Neuronal stem cell (in vitro differentiated cells): Measurements from ENCODE around the gene HTR2B.

ENCODE experiments used
- DNase-seq: peaks from one replicate; pipeline ENCODE4 v3.0.0-alpha.2; 2013; ENCODE audit warnings: low spot score
- H2AFZ ChIP-seq: one replicate; pipeline ENCODE4 v1.6.1; 2013; ENCODE audit warnings: mild to moderate bottlenecking, low read length, inconsistent platforms
- H2AK5ac ChIP-seq: 2 replicates; pipeline ENCODE4 v1.6.1; 2013; ENCODE audit warnings: low read depth, mild to moderate bottlenecking, inconsistent platforms, low read length, moderate library complexity, mixed read lengths
- H2BK120ac ChIP-seq: 2 replicates; pipeline ENCODE4 v1.6.1; 2013; ENCODE audit warnings: low read depth, mild to moderate bottlenecking, inconsistent platforms, low read length, moderate library complexity, mixed read lengths
- H2BK12ac ChIP-seq: one replicate; pipeline ENCODE4 v1.6.1; 2013; ENCODE audit warnings: low read length, inconsistent platforms
- H2BK15ac ChIP-seq: 2 replicates; pipeline ENCODE4 v1.6.1; 2013; ENCODE audit warnings: mild to moderate bottlenecking, low read length, inconsistent platforms, mixed read lengths
- H2BK5ac ChIP-seq: one replicate; pipeline ENCODE4 v1.6.1; 2013; ENCODE audit warnings: inconsistent platforms, mild to moderate bottlenecking, low read length, moderate library complexity
- H3K14ac ChIP-seq: one replicate; pipeline ENCODE4 v1.6.1; 2013; ENCODE audit warnings: low read length, inconsistent platforms
- H3K18ac ChIP-seq: 2 replicates; pipeline ENCODE4 v1.6.1; 2013; ENCODE audit warnings: low read length, inconsistent platforms
- H3K23ac ChIP-seq: 2 replicates; pipeline ENCODE4 v1.6.1; 2013; ENCODE audit warnings: low read depth, mild to moderate bottlenecking, mixed read lengths, low read length, inconsistent platforms; ENCODE audit not compliant: poor library complexity
- H3K27ac ChIP-seq: replicated peaks from 3 replicates; pipeline ENCODE4 v1.5.1; 2013; ENCODE audit warnings: low read length, inconsistent platforms
- H3K27me3 ChIP-seq, 3 experiments: 2 replicates each; pipeline ENCODE4 v1.6.1; 2013; ENCODE audit warnings: low read length in 3 of 3, mild to moderate bottlenecking in 2 of 3, inconsistent platforms in 1 of 3, low read depth in 1 of 3, mixed read lengths in 1 of 3, moderate library complexity in 1 of 3; ENCODE audit not compliant: control insufficient read depth in 3 of 3, insufficient read depth in 3 of 3
- H3K36me3 ChIP-seq, 2 donors: replicated peaks in 1 of 2; 2 replicates each; pipeline ENCODE4 v1.6.1; 2013; ENCODE audit warnings: low read length in 2 of 2; ENCODE audit not compliant: control insufficient read depth in 2 of 2, insufficient read depth in 2 of 2
- H3K4ac ChIP-seq: 2 replicates; pipeline ENCODE4 v1.6.1; 2013; ENCODE audit warnings: inconsistent platforms, mild to moderate bottlenecking, low read length, moderate library complexity
- H3K4me1 ChIP-seq, 2 donors: 1 replicate in 1 of 2; 2 replicates in 1 of 2; pipeline ENCODE4 v1.6.1; 2013; ENCODE audit warnings: low read length in 2 of 2, low read depth in 1 of 2; ENCODE audit not compliant: control insufficient read depth in 2 of 2, insufficient read depth in 1 of 2
- H3K4me2 ChIP-seq: one replicate; pipeline ENCODE4 v1.6.1; 2013; ENCODE audit warnings: mild to moderate bottlenecking, low read length, inconsistent platforms; ENCODE audit not compliant: insufficient read depth, poor library complexity, severe bottlenecking
- H3K4me3 ChIP-seq, 2 donors: 2 replicates each; pipeline ENCODE4 v1.5.1; 2013; ENCODE audit warnings: low read length in 2 of 2, mild to moderate bottlenecking in 2 of 2, inconsistent platforms in 1 of 2, moderate library complexity in 1 of 2
- H3K79me1 ChIP-seq: one replicate; pipeline ENCODE4 v1.6.1; 2013; ENCODE audit warnings: low read depth, mild to moderate bottlenecking, inconsistent platforms, low read length, moderate library complexity
- H3K9ac ChIP-seq: one replicate; pipeline ENCODE4 v1.6.1; 2013; ENCODE audit warnings: mild to moderate bottlenecking, low read depth, low read length, inconsistent platforms; ENCODE audit not compliant: poor library complexity
- H3K9me3 ChIP-seq, 2 donors: replicated peaks in 1 of 2; 2 replicates each; pipeline versions ENCODE3 to v1.6.1; 2013; ENCODE audit warnings: low read length in 2 of 2, mild to moderate bottlenecking in 2 of 2, inconsistent platforms in 1 of 2, low read depth in 1 of 2, mixed read lengths in 1 of 2, moderate library complexity in 1 of 2; ENCODE audit not compliant: control insufficient read depth in 2 of 2, insufficient read depth in 1 of 2
- H4K8ac ChIP-seq: one replicate; pipeline ENCODE4 v1.6.1; 2013; ENCODE audit warnings: low read depth, mild to moderate bottlenecking, inconsistent platforms, low read length, moderate library complexity
- H4K91ac ChIP-seq: one replicate; pipeline ENCODE4 v1.6.1; 2013; ENCODE audit warnings: low read length, low read depth, mild to moderate bottlenecking, inconsistent platforms; ENCODE audit not compliant: poor library complexity
- WGBS, 2 donors: extraction: QIAGEN DNeasy Blood & Tissue Kit; methylation state at CpG; one replicate each; pipeline ENCODE4 v1.1.7; 2013; ENCODE audit warnings: missing lambda C conversion rate in 2 of 2, mixed read lengths in 1 of 2; ENCODE audit not compliant: insufficient read length in 2 of 2, insufficient replicate concordance in 1 of 2; ENCODE audit errors: extremely low coverage in 2 of 2; 5-methylcytosine and 5-hydroxymethylcytosine counted together

Gene HTR2B

DNA sequence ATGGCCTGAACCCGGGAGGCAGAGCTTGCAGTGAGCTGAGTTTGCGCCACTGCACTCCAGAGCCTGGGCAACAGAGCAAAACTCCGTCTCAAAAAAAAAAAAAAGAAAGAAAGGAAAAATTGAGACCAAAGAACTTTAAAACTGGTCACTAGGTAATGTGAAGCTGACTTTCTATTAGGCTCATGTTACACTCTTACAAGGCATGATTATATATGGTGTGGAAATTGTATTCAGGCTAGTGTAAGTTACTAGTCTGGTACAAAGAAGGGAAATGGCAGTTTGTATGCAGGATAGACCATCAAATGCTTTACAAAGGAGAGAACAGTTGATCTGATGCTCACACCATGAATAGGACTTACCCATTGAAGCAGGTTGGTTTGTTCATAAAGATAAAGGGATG, 38.2 kb upstream of the HTR2B start:
- H3K4me1 ChIP-seq, result no peaks in the 10 kb centered on the region
- no peak overlapping the region for H3K4me2 ChIP-seq
- no peak overlapping the region for H3K14ac ChIP-seq
- no peak overlapping the region for H3K23ac ChIP-seq
- no peak overlapping the region for H3K4me3 ChIP-seq
- no peaks in the 10 kb centered on the region for H3K9me3 ChIP-seq
- no peak overlapping the region for H4K8ac ChIP-seq
- H3K9ac ChIP-seq, result no peak overlapping the region
- no CpG with 5 or more reads among the region's 3 CpGs for WGBS, 2 donors
- H2AK5ac ChIP-seq, result no peak overlapping the region
- no peak overlapping the region for H2BK12ac ChIP-seq
- H2BK5ac ChIP-seq, result no peak overlapping the region
- no peak overlapping the region for H3K18ac ChIP-seq
- DNase-seq, result no peak
- no peak overlapping the region for H2BK15ac ChIP-seq
- H2AFZ ChIP-seq, result no peak overlapping the region
- H3K4ac ChIP-seq, result no peak overlapping the region
- no peak overlapping the region for H3K27ac ChIP-seq
- H3K36me3 ChIP-seq, result peaks cover 9 to 89% of the 10 kb centered on the region in 2 donors
- H3K27me3 ChIP-seq, result no peaks in the 10 kb centered on the region
- no peak overlapping the region for H4K91ac ChIP-seq
- H2BK120ac ChIP-seq, result no peak overlapping the region
- H3K79me1 ChIP-seq, result no peaks in the 10 kb centered on the region

DNA sequence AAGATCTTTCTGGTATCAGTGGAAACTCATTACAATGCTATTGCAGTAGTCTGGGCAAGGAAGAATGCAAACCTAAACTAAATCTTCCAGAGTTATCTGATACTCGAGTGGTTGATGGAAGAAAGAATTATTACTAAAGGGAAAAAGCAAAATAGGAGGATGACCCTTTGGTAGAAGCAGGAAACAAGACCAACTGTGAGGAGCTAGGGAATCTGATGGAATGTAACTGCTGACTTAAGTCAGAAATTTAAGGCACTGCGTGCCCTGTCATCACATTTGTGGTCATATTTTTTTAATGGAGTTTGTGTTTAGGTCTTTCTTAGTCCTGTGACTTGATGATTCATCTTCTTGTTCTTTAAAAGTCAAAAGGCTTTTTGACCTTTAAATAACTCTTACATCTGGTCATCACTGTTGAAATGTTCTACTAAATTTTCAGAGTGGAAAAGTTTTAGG, 37.1 kb upstream of the HTR2B start:
- no peak overlapping the region for H3K4me2 ChIP-seq
- H3K79me1 ChIP-seq, result no peaks in the 10 kb centered on the region
- H3K4me1 ChIP-seq, result no peaks in the 10 kb centered on the region
- WGBS, 2 donors, result no CpG with 5 or more reads among the region's 2 CpGs
- H3K4me3 ChIP-seq, result no peak overlapping the region
- H3K27ac ChIP-seq, result no peak overlapping the region
- H4K91ac ChIP-seq, result no peak overlapping the region
- H3K14ac ChIP-seq, result no peak overlapping the region
- no peak overlapping the region for H2BK15ac ChIP-seq
- H2BK5ac ChIP-seq, result no peak overlapping the region
- H3K9ac ChIP-seq, result no peak overlapping the region
- H3K23ac ChIP-seq, result no peak overlapping the region
- H2BK120ac ChIP-seq, result no peak overlapping the region
- peaks cover 4 to 85% of the 10 kb centered on the region in 2 donors for H3K36me3 ChIP-seq
- no peaks in the 10 kb centered on the region for H3K27me3 ChIP-seq
- DNase-seq, result no peak
- no peak overlapping the region for H2AK5ac ChIP-seq
- H3K9me3 ChIP-seq, result no peaks in the 10 kb centered on the region
- no peak overlapping the region for H2BK12ac ChIP-seq
- no peak overlapping the region for H3K4ac ChIP-seq
- no peak overlapping the region for H2AFZ ChIP-seq
- no peak overlapping the region for H4K8ac ChIP-seq
- no peak overlapping the region for H3K18ac ChIP-seq

DNA sequence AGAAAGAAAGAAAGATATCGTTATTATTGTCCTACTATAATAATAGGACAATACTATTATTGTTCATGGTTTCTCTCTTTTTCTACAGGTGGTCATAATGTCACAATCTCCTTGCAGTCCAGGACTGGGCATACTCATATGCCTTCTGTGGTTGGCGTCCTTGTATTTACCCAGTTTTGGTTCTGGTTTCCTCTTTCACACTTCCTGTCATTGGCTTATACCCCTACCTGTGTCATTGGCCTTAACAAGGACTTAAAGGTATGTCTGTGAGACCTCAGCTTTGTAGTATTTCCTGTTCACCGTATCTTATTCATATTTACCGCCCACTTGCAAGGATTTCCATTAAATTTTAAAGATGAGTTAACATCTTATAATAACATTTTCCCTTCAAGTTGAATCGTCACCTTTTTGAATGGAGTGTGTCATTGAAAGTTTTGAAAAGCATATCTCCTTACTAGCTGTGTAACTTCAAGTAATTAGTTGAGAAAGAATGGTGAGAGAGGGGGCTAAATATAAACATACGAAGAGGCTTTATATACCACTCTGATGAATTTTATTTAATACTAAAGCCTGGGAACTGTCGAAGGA, 36.5 kb upstream of the HTR2B start:
- no peaks in the 10 kb centered on the region for H3K79me1 ChIP-seq
- no peak overlapping the region for H2BK15ac ChIP-seq
- H3K18ac ChIP-seq, result no peak overlapping the region
- no peak overlapping the region for H3K9ac ChIP-seq
- H3K9me3 ChIP-seq, result no peaks in the 10 kb centered on the region
- no peak overlapping the region for H3K4me2 ChIP-seq
- H2BK5ac ChIP-seq, result no peak overlapping the region
- no peaks in the 10 kb centered on the region for H3K27me3 ChIP-seq
- no peak overlapping the region for H4K8ac ChIP-seq
- H2BK120ac ChIP-seq, result no peak overlapping the region
- no peak overlapping the region for H4K91ac ChIP-seq
- no peak for DNase-seq
- H3K36me3 ChIP-seq, result peaks cover 4 to 85% of the 10 kb centered on the region in 2 donors
- no peak overlapping the region for H2BK12ac ChIP-seq
- no peak overlapping the region for H2AK5ac ChIP-seq
- no peak overlapping the region for H2AFZ ChIP-seq
- H3K4ac ChIP-seq, result no peak overlapping the region
- H3K23ac ChIP-seq, result no peak overlapping the region
- H3K14ac ChIP-seq, result no peak overlapping the region
- no peaks in the 10 kb centered on the region for H3K4me1 ChIP-seq
- WGBS, 2 donors, result no CpG with 5 or more reads among the region's 7 CpGs
- no peak overlapping the region for H3K27ac ChIP-seq
- no peak overlapping the region for H3K4me3 ChIP-seq

DNA sequence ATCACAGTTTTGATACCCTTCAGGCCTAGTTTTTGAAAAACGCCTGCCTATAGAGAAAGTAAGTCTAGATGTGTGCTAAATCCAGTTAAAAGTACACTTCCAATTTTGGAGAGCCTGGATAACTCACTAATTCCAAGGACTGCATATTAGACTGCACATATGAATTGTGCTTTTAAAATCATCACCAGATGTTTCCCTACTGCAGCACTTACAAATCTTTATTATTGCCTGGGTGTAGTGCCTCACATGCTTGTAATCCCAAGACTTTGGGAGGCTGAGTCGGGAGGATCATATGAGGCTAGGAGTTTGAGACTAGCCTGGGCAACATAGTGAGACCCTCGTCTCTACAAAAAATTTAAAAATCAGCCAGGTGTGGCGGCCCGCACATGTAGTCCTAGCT, 35.9 kb upstream of the HTR2B start:
- Histone ChIP-seq H3K4me3 (no peak overlapping the region), H3K18ac (no peak overlapping the region), H3K27me3 (no peaks in the 10 kb centered on the region), H2BK5ac (no peak overlapping the region), H4K91ac (no peak overlapping the region), H2BK120ac (no peak overlapping the region), H3K23ac (no peak overlapping the region), H3K4me1 (no peaks in the 10 kb centered on the region), H3K79me1 (no peaks in the 10 kb centered on the region), H2AK5ac (no peak overlapping the region), H2AFZ (no peak overlapping the region), H3K4ac (no peak overlapping the region), H3K9ac (no peak overlapping the region), H3K4me2 (no peak overlapping the region), H2BK15ac (no peak overlapping the region), H3K9me3 (no peaks in the 10 kb centered on the region), H3K27ac (no peak overlapping the region), H3K14ac (no peak overlapping the region), H4K8ac (no peak overlapping the region), H2BK12ac (no peak overlapping the region), H3K36me3 (peaks cover 0 to 85% of the 10 kb centered on the region in 2 donors)
- WGBS, 2 donors, result no CpG with 5 or more reads among the region's 5 CpGs
- DNase-seq, result no peak
